Tibial nerve (tissue), 4 donors: ENCODE measurements around the gene ADORA1. TPM values are rescaled to one million over a fixed set of nuclear protein-coding genes. Genes with fewer than 3 reads are reported as not detected.

Experiments
- DNase-seq, 2 donors: peaks; one replicate each; pipeline ENCODE4 v3.0.0-alpha.2; 2019; ENCODE audit warnings: low spot score in 2 of 2
- H3K27ac ChIP-seq, 4 donors: fragments of 200-600 bp; sonication (generic) in 3 of 4; one replicate each; pipeline ENCODE4 v1.5.1; 2017 to 2019; ENCODE audit warnings: mild to moderate bottlenecking in 1 of 4
- H3K27me3 ChIP-seq, 2 donors: fragments of 200-600 bp; sonication (generic) in 1 of 2; one replicate each; pipeline versions ENCODE4 v1.5.1 to v1.6.0; 2017 to 2019
- H3K36me3 ChIP-seq, 3 donors: fragments of 200-600 bp; sonication (generic); one replicate each; pipeline ENCODE4 v1.5.1; 2018 to 2019
- H3K4me1 ChIP-seq, 4 donors: fragments of 200-600 bp; sonication (generic) in 3 of 4; one replicate each; pipeline ENCODE4 v1.5.1; 2017 to 2019
- H3K4me3 ChIP-seq, 4 donors: fragments of 200-600 bp; sonication (generic) in 3 of 4; one replicate each; pipeline ENCODE4 v1.5.1; 2017 to 2019; ENCODE audit warnings: mild to moderate bottlenecking in 1 of 4, moderate library complexity in 1 of 4
- H3K9me3 ChIP-seq, 4 donors: fragments of 200-600 bp; sonication (generic) in 3 of 4; one replicate each; pipeline ENCODE4 v1.5.1; 2017 to 2019
- CTCF ChIP-seq, 5 experiments: fragments of 200-600 bp in 3 of 5; fragments of 450-650 bp in 2 of 5; sonication (generic) in 3 of 5; IDR thresholded peaks; one replicate each; pipeline ENCODE4 v1.5.1; 2016 to 2019; ENCODE audit warnings: antibody characterized with exemption in 5 of 5, mild to moderate bottlenecking in 3 of 5, moderate library complexity in 2 of 5
- EP300 ChIP-seq, 2 donors: sonication (generic); formaldehyde crosslinking; IDR thresholded peaks; one replicate each; pipeline ENCODE4 v1.6.1; 2017; ENCODE audit warnings: antibody characterized with exemption in 2 of 2, mild to moderate bottlenecking in 1 of 2
- POLR2A ChIP-seq, 2 donors: fragments of 450-650 bp; IDR thresholded peaks; one replicate each; pipeline ENCODE4 v1.6.1; 2017; ENCODE audit warnings: antibody characterized with exemption in 2 of 2, mild to moderate bottlenecking in 2 of 2, moderate library complexity in 2 of 2
- WGBS, 2 donors: methylation state at CpG; one replicate each; pipeline ENCODE4 v1.1.5; 2018; 5-methylcytosine and 5-hydroxymethylcytosine counted together
- total RNA-seq, 4 donors: library from RNA; depleted of rRNA; stranded (reverse); fragments of >200 nt; gene quantifications; one replicate each; pipeline ENCODE4 v1.1.0, GENCODE V29; 2016

The ADORA1 gene
- total RNA-seq, 4 donors from 2014 or later = 0.30 to 2.2 (median 0.96) TPM

GRCh38 chr1:203207751-203208150 is 80.2 kb downstream of the ADORA1 start:
- no peaks in the 10 kb centered on the region for H3K27me3 ChIP-seq
- TF ChIP-seq POLR2A (IDR thresholded peaks at IDR 0.05) = no peak
- no peak for TF ChIP-seq CTCF (IDR thresholded peaks at IDR 0.05)
- no peak for TF ChIP-seq EP300 (IDR thresholded peaks at IDR 0.05)
- DNase-seq = no peak
- 61 to 83% methylated on average over 2 of the region's 2 CpGs for WGBS, 2 donors
- H3K4me3 ChIP-seq = no peak overlapping the region
- H3K36me3 ChIP-seq = no peaks in the 10 kb centered on the region
- H3K9me3 ChIP-seq = no peaks in the 10 kb centered on the region
- peaks cover 0 to 10% (median 0%) of the 10 kb centered on the region in 4 donors for H3K4me1 ChIP-seq
- H3K27ac ChIP-seq = no peak overlapping the region

- peaks cover 0 to 7% (median 0%) of the 10 kb centered on the region in 4 donors for H3K4me1 ChIP-seq
- no peaks in the 10 kb centered on the region for H3K36me3 ChIP-seq
- no peak overlapping the region for H3K4me3 ChIP-seq
- DNase-seq = no peak
- TF ChIP-seq POLR2A (IDR thresholded peaks at IDR 0.05) (no peak), CTCF (IDR thresholded peaks at IDR 0.05) (no peak), EP300 (IDR thresholded peaks at IDR 0.05) (no peak)
- no peak overlapping the region for H3K27ac ChIP-seq
- H3K27me3 ChIP-seq = no peaks in the 10 kb centered on the region
- H3K9me3 ChIP-seq = no peaks in the 10 kb centered on the region
- WGBS, 2 donors = 91 to 94% methylated on average over 1 of the region's 1 CpG
These were observed 80.7 kb downstream of the ADORA1 start for GRCh38 chr1:203208181-203208580.

- Histone ChIP-seq H3K9me3 (no peaks in the 10 kb centered on the region), H3K4me3 (no peak overlapping the region), H3K27me3 (no peaks in the 10 kb centered on the region), H3K36me3 (no peaks in the 10 kb centered on the region), H3K27ac (no peak overlapping the region), H3K4me1 (peaks cover 0 to 7% (median 0%) of the 10 kb centered on the region in 4 donors)
- no peak for DNase-seq
- TF ChIP-seq CTCF (IDR thresholded peaks at IDR 0.05) (no peak), POLR2A (IDR thresholded peaks at IDR 0.05) (no peak), EP300 (IDR thresholded peaks at IDR 0.05) (no peak)
These were observed 82.8 kb downstream of the ADORA1 start for GRCh38 chr1:203210350-203210749.

- no peak for TF ChIP-seq CTCF (IDR thresholded peaks at IDR 0.05)
- TF ChIP-seq EP300 (IDR thresholded peaks at IDR 0.05) = no peak
- TF ChIP-seq POLR2A (IDR thresholded peaks at IDR 0.05) = no peak
- Histone ChIP-seq H3K4me1 (peaks cover 0 to 6% (median 0%) of the 10 kb centered on the region in 4 donors), H3K27me3 (no peaks in the 10 kb centered on the region), H3K27ac (no peak overlapping the region), H3K36me3 (no peaks in the 10 kb centered on the region), H3K9me3 (no peaks in the 10 kb centered on the region), H3K4me3 (no peak overlapping the region)
- DNase-seq = no peak
These were observed 83.5 kb downstream of the ADORA1 start for GRCh38 chr1:203210988-203211387.

GRCh38 chr1:203211812-203212211 is 84.3 kb downstream of the ADORA1 start:
- Histone ChIP-seq H3K9me3 (no peaks in the 10 kb centered on the region), H3K27me3 (no peaks in the 10 kb centered on the region), H3K4me1 (peaks cover 0 to 2% (median 0%) of the 10 kb centered on the region in 4 donors), H3K36me3 (no peaks in the 10 kb centered on the region), H3K4me3 (no peak overlapping the region), H3K27ac (no peak overlapping the region)
- no peak for TF ChIP-seq EP300 (IDR thresholded peaks at IDR 0.05)
- TF ChIP-seq POLR2A (IDR thresholded peaks at IDR 0.05) = no peak
- TF ChIP-seq CTCF (IDR thresholded peaks at IDR 0.05) = no peak
- 78 to 81% methylated on average over 3 of the region's 3 CpGs for WGBS, 2 donors
- no peak for DNase-seq
